Measurements from ENCODE around the gene PRRT1. TPM values are rescaled to one million over a fixed set of nuclear protein-coding genes. Genes with fewer than 3 reads are reported as not detected.

PRRT1 gene
- total RNA-seq, 1 donor from 2014 or later: 1.3 TPM

GRCh38 chr6:32173051-32173727 lies 21.4 kb upstream of the PRRT1 start:
- Mint-ChIP-seq H3K4me3 (ENCODE audit: unreplicated experiment) (no peak overlapping the region), H3K36me3 (ENCODE audit: low read depth) (peaks cover 17% of the 10 kb centered on the region), H3K9me3 (ENCODE audit: low read depth) (no peaks in the 10 kb centered on the region), H3K4me1 (ENCODE audit: low read depth) (peaks cover 49% of the 10 kb centered on the region), H3K27ac (ENCODE audit: unreplicated experiment) (peak overlapping the region; percentile 72), H3K27me3 (ENCODE audit: low read depth) (no peaks in the 10 kb centered on the region)
- no peak for TF ChIP-seq CTCF (IDR thresholded peaks at IDR 0.05)
- no peak for DNase-seq (ENCODE audit: low spot score)

- Mint-ChIP-seq H3K36me3 (ENCODE audit: low read depth) (peaks cover 22% of the 10 kb centered on the region), H3K27me3 (ENCODE audit: low read depth) (no peaks in the 10 kb centered on the region), H3K9me3 (ENCODE audit: low read depth) (no peaks in the 10 kb centered on the region), H3K4me1 (ENCODE audit: low read depth) (peaks cover 37% of the 10 kb centered on the region), H3K27ac (ENCODE audit: unreplicated experiment) (no peak overlapping the region), H3K4me3 (ENCODE audit: unreplicated experiment) (no peak overlapping the region)
- TF ChIP-seq CTCF (IDR thresholded peaks at IDR 0.05): no peak
- DNase-seq (ENCODE audit: low spot score): peak; percentile 48
Measured at GRCh38 chr6:32171234-32171633, 19.5 kb upstream of the PRRT1 start.

- peaks cover 23% of the 10 kb centered on the region for H3K36me3 Mint-ChIP-seq (ENCODE audit: low read depth)
- no peak overlapping the region for H3K27ac Mint-ChIP-seq (ENCODE audit: unreplicated experiment)
- no peaks in the 10 kb centered on the region for H3K9me3 Mint-ChIP-seq (ENCODE audit: low read depth)
- no peaks in the 10 kb centered on the region for H3K27me3 Mint-ChIP-seq (ENCODE audit: low read depth)
- H3K4me1 Mint-ChIP-seq (ENCODE audit: low read depth): peaks cover 32% of the 10 kb centered on the region
- peak; percentile 48 for DNase-seq (ENCODE audit: low spot score)
- H3K4me3 Mint-ChIP-seq (ENCODE audit: unreplicated experiment): no peak overlapping the region
- TF ChIP-seq CTCF (IDR thresholded peaks at IDR 0.05): no peak
Measured at GRCh38 chr6:32170294-32170693, 18.6 kb upstream of the PRRT1 start.

GRCh38 chr6:32168807-32169591 lies 17.3 kb upstream of the PRRT1 start:
- no peaks in the 10 kb centered on the region for H3K27me3 Mint-ChIP-seq (ENCODE audit: low read depth)
- peak overlapping the region; percentile 66 for H3K27ac Mint-ChIP-seq (ENCODE audit: unreplicated experiment)
- peak; percentile 60 for DNase-seq (ENCODE audit: low spot score)
- peaks cover 27% of the 10 kb centered on the region for H3K36me3 Mint-ChIP-seq (ENCODE audit: low read depth)
- peak; percentile 13 for TF ChIP-seq CTCF (IDR thresholded peaks at IDR 0.05)
- H3K4me1 Mint-ChIP-seq (ENCODE audit: low read depth): peaks cover 19% of the 10 kb centered on the region
- H3K9me3 Mint-ChIP-seq (ENCODE audit: low read depth): no peaks in the 10 kb centered on the region
- no peak overlapping the region for H3K4me3 Mint-ChIP-seq (ENCODE audit: unreplicated experiment)

- H3K27ac Mint-ChIP-seq (ENCODE audit: unreplicated experiment): no peak overlapping the region
- H3K4me3 Mint-ChIP-seq (ENCODE audit: unreplicated experiment): no peak overlapping the region
- no peak for TF ChIP-seq CTCF (IDR thresholded peaks at IDR 0.05)
- peaks cover 13% of the 10 kb centered on the region for H3K4me1 Mint-ChIP-seq (ENCODE audit: low read depth)
- peaks cover 27% of the 10 kb centered on the region for H3K36me3 Mint-ChIP-seq (ENCODE audit: low read depth)
- peak; percentile 51 for DNase-seq (ENCODE audit: low spot score)
- no peaks in the 10 kb centered on the region for H3K27me3 Mint-ChIP-seq (ENCODE audit: low read depth)
- H3K9me3 Mint-ChIP-seq (ENCODE audit: low read depth): no peaks in the 10 kb centered on the region
Measured at GRCh38 chr6:32168350-32168749, 16.6 kb upstream of the PRRT1 start.

All from chondrocyte (in vitro differentiated cells).